ENCODE results near the gene IGLL1.
A peak's percentile ranks its signal among the peaks of the same experiment; 100 is the strongest.
"Not testable (repeated sequence)": the region's sequence is repeated elsewhere in the genome, so short reads cannot be mapped to it uniquely, and the experiment has no call there.

Gene IGLL1

GRCh38 chr22:23569716-23570115 is 10.4 kb downstream of the IGLL1 start:
- Histone ChIP-seq H3K4me3 (ENCODE audit: low read length) (no peak overlapping the region), H3K9ac (ENCODE audit: low read length) (no peak overlapping the region), H3K4me1 (ENCODE audit: control insufficient read depth, insufficient read depth, low read length) (peaks cover 3% of the 10 kb centered on the region), H3K36me3 (ENCODE audit: control insufficient read depth, insufficient read depth, low read length, severe bottlenecking) (no peaks in the 10 kb centered on the region), H3K27me3 (replicated peaks; ENCODE audit: control insufficient read depth, insufficient read depth, low read length) (peaks cover 29% of the 10 kb centered on the region), H3K9me3 (ENCODE audit: control insufficient read depth, low read length) (no peaks in the 10 kb centered on the region)
- no peak for DNase-seq (ENCODE audit: low read depth)

GRCh38 chr22:23569291-23569690 is 10.8 kb downstream of the IGLL1 start:
- no peak for DNase-seq (ENCODE audit: low read depth)
- H3K4me3 ChIP-seq (ENCODE audit: low read length) = no peak overlapping the region
- H3K36me3 ChIP-seq (ENCODE audit: control insufficient read depth, insufficient read depth, low read length, severe bottlenecking) = no peaks in the 10 kb centered on the region
- no peaks in the 10 kb centered on the region for H3K9me3 ChIP-seq (ENCODE audit: control insufficient read depth, low read length)
- H3K27me3 ChIP-seq (replicated peaks; ENCODE audit: control insufficient read depth, insufficient read depth, low read length) = peaks cover 33% of the 10 kb centered on the region
- H3K4me1 ChIP-seq (ENCODE audit: control insufficient read depth, insufficient read depth, low read length) = peaks cover 3% of the 10 kb centered on the region
- no peak overlapping the region for H3K9ac ChIP-seq (ENCODE audit: low read length)

GRCh38 chr22:23566705-23567475 is 13.2 kb downstream of the IGLL1 start:
- Histone ChIP-seq H3K4me3 (ENCODE audit: low read length) (no peak overlapping the region), H3K9ac (ENCODE audit: low read length) (no peak overlapping the region)
- DNase-seq (ENCODE audit: low read depth) = no peak

GRCh38 chr22:23565915-23566704 is 14.0 kb downstream of the IGLL1 start:
- DNase-seq (ENCODE audit: low read depth) = peak; percentile 30
- peaks cover 48% of the 10 kb centered on the region for H3K27me3 ChIP-seq (replicated peaks; ENCODE audit: control insufficient read depth, insufficient read depth, low read length)
- peaks cover 3% of the 10 kb centered on the region for H3K4me1 ChIP-seq (ENCODE audit: control insufficient read depth, insufficient read depth, low read length)
- H3K4me3 ChIP-seq (ENCODE audit: low read length) = peak overlapping the region; percentile 23
- no peak overlapping the region for H3K9ac ChIP-seq (ENCODE audit: low read length)
- H3K9me3 ChIP-seq (ENCODE audit: control insufficient read depth, low read length) = no peaks in the 10 kb centered on the region
- no peaks in the 10 kb centered on the region for H3K36me3 ChIP-seq (ENCODE audit: control insufficient read depth, insufficient read depth, low read length, severe bottlenecking)

More at GRCh38 chr22:23566705-23567475, 13.2 kb downstream of the IGLL1 start:
- Histone ChIP-seq H3K27me3 (replicated peaks; ENCODE audit: control insufficient read depth, insufficient read depth, low read length) (peaks cover 40% of the 10 kb centered on the region), H3K9me3 (ENCODE audit: control insufficient read depth, low read length) (no peaks in the 10 kb centered on the region), H3K36me3 (ENCODE audit: control insufficient read depth, insufficient read depth, low read length, severe bottlenecking) (no peaks in the 10 kb centered on the region), H3K4me1 (ENCODE audit: control insufficient read depth, insufficient read depth, low read length) (peaks cover 3% of the 10 kb centered on the region)

- peaks cover 3% of the 10 kb centered on the region for H3K4me1 ChIP-seq (ENCODE audit: control insufficient read depth, insufficient read depth, low read length)
- H3K9ac ChIP-seq (ENCODE audit: low read length) = no peak overlapping the region
- H3K4me3 ChIP-seq (ENCODE audit: low read length) = peak overlapping the region; percentile 23
- no peaks in the 10 kb centered on the region for H3K9me3 ChIP-seq (ENCODE audit: control insufficient read depth, low read length)
- DNase-seq (ENCODE audit: low read depth) = peak; percentile 9
- peaks cover 48% of the 10 kb centered on the region for H3K27me3 ChIP-seq (replicated peaks; ENCODE audit: control insufficient read depth, insufficient read depth, low read length)
- H3K36me3 ChIP-seq (ENCODE audit: control insufficient read depth, insufficient read depth, low read length, severe bottlenecking) = no peaks in the 10 kb centered on the region
These were observed 14.7 kb downstream of the IGLL1 start for GRCh38 chr22:23565305-23565914.

GRCh38 chr22:23564276-23564675 is 15.8 kb downstream of the IGLL1 start:
- DNase-seq (ENCODE audit: low read depth) = no peak
- Histone ChIP-seq H3K27me3 (replicated peaks; ENCODE audit: control insufficient read depth, insufficient read depth, low read length) (peaks cover 50% of the 10 kb centered on the region), H3K4me1 (ENCODE audit: control insufficient read depth, insufficient read depth, low read length) (peaks cover 3% of the 10 kb centered on the region), H3K36me3 (ENCODE audit: control insufficient read depth, insufficient read depth, low read length, severe bottlenecking) (no peaks in the 10 kb centered on the region), H3K9ac (ENCODE audit: low read length) (no peak overlapping the region), H3K4me3 (ENCODE audit: low read length) (no peak overlapping the region), H3K9me3 (ENCODE audit: control insufficient read depth, low read length) (no peaks in the 10 kb centered on the region)

- Histone ChIP-seq H3K9ac (ENCODE audit: low read length) (no peak overlapping the region), H3K9me3 (ENCODE audit: control insufficient read depth, low read length) (no peaks in the 10 kb centered on the region), H3K4me1 (ENCODE audit: control insufficient read depth, insufficient read depth, low read length) (peaks cover 3% of the 10 kb centered on the region), H3K36me3 (ENCODE audit: control insufficient read depth, insufficient read depth, low read length, severe bottlenecking) (no peaks in the 10 kb centered on the region), H3K27me3 (replicated peaks; ENCODE audit: control insufficient read depth, insufficient read depth, low read length) (peaks cover 47% of the 10 kb centered on the region), H3K4me3 (ENCODE audit: low read length) (no peak overlapping the region)
- DNase-seq (ENCODE audit: low read depth) = no peak
These were observed 17.0 kb downstream of the IGLL1 start for GRCh38 chr22:23563111-23563510.

- Histone ChIP-seq H3K9ac (ENCODE audit: low read length) (no peak overlapping the region), H3K9me3 (ENCODE audit: control insufficient read depth, low read length) (no peaks in the 10 kb centered on the region), H3K36me3 (ENCODE audit: control insufficient read depth, insufficient read depth, low read length, severe bottlenecking) (no peaks in the 10 kb centered on the region), H3K4me3 (ENCODE audit: low read length) (no peak overlapping the region), H3K4me1 (ENCODE audit: control insufficient read depth, insufficient read depth, low read length) (peaks cover 3% of the 10 kb centered on the region), H3K27me3 (replicated peaks; ENCODE audit: control insufficient read depth, insufficient read depth, low read length) (peaks cover 43% of the 10 kb centered on the region)
- no peak for DNase-seq (ENCODE audit: low read depth)
These were observed 17.9 kb downstream of the IGLL1 start for GRCh38 chr22:23562186-23562585.

- H3K9ac ChIP-seq (ENCODE audit: low read length) = not testable (repeated sequence)
These were observed 19.0 kb downstream of the IGLL1 start for GRCh38 chr22:23561025-23561510.

GRCh38 chr22:23560215-23560614 is 19.9 kb downstream of the IGLL1 start:
- H3K9ac ChIP-seq (ENCODE audit: low read length); H3K9me3 ChIP-seq (ENCODE audit: control insufficient read depth, low read length); H3K4me1 ChIP-seq (ENCODE audit: control insufficient read depth, insufficient read depth, low read length); H3K36me3 ChIP-seq (ENCODE audit: control insufficient read depth, insufficient read depth, low read length, severe bottlenecking); H3K4me3 ChIP-seq (ENCODE audit: low read length); DNase-seq (ENCODE audit: low read depth): not testable (repeated sequence)
- H3K27me3 ChIP-seq (replicated peaks; ENCODE audit: control insufficient read depth, insufficient read depth, low read length) = peaks cover 34% of the 10 kb centered on the region

More at GRCh38 chr22:23561025-23561510, 19.0 kb downstream of the IGLL1 start:
- not testable (repeated sequence) for H3K36me3 ChIP-seq (ENCODE audit: control insufficient read depth, insufficient read depth, low read length, severe bottlenecking); H3K4me1 ChIP-seq (ENCODE audit: control insufficient read depth, insufficient read depth, low read length); DNase-seq (ENCODE audit: low read depth); H3K4me3 ChIP-seq (ENCODE audit: low read length); H3K9me3 ChIP-seq (ENCODE audit: control insufficient read depth, low read length)
- peaks cover 37% of the 10 kb centered on the region for H3K27me3 ChIP-seq (replicated peaks; ENCODE audit: control insufficient read depth, insufficient read depth, low read length)

GRCh38 chr22:23557467-23557866 is 22.6 kb downstream of the IGLL1 start:
- H3K9ac ChIP-seq (ENCODE audit: low read length) = no peak overlapping the region
- H3K4me3 ChIP-seq (ENCODE audit: low read length) = no peak overlapping the region
- H3K27me3 ChIP-seq (replicated peaks; ENCODE audit: control insufficient read depth, insufficient read depth, low read length) = peaks cover 35% of the 10 kb centered on the region
- no peak for DNase-seq (ENCODE audit: low read depth)
- no peaks in the 10 kb centered on the region for H3K4me1 ChIP-seq (ENCODE audit: control insufficient read depth, insufficient read depth, low read length)
- H3K9me3 ChIP-seq (ENCODE audit: control insufficient read depth, low read length) = no peaks in the 10 kb centered on the region
- no peaks in the 10 kb centered on the region for H3K36me3 ChIP-seq (ENCODE audit: control insufficient read depth, insufficient read depth, low read length, severe bottlenecking)

Measured in adipocyte (in vitro differentiated cells).